GM18858 (cell line): ENCODE data around the gene FCGR2B.
"Not testable (repeated sequence)": the region's sequence is repeated elsewhere in the genome, so short reads cannot be mapped to it uniquely, and the experiment has no call there.

Experiments
- ATAC-seq: cut with Tn5 transposase; IDR thresholded peaks from one replicate; pipeline ENCODE4 v1.9.1; 2021; ENCODE audit not compliant: unreplicated experiment

The FCGR2B gene

GRCh38 chr1:161662684-161663339, at the start of gene FCGR2B:
FCGR2B (plus strand) TSS chr1:161663143; CDS start chr1:161663242, 99 bp downstream.
- ATAC-seq: not testable (repeated sequence)

GRCh38 chr1:161616417-161616816, 46.5 kb upstream of the FCGR2B start:
- not testable (repeated sequence) for ATAC-seq

GRCh38 chr1:161618517-161618916, 44.4 kb upstream of the FCGR2B start:
- not testable (repeated sequence) for ATAC-seq

- ATAC-seq: not testable (repeated sequence)
These were observed 42.5 kb upstream of the FCGR2B start for GRCh38 chr1:161620399-161620798.

GRCh38 chr1:161621181-161622000, 41.6 kb upstream of the FCGR2B start:
- ATAC-seq: peak; percentile 46

- ATAC-seq: not testable (repeated sequence)
These were observed 40.9 kb upstream of the FCGR2B start for GRCh38 chr1:161622054-161622453.

GRCh38 chr1:161623401-161624051, 39.4 kb upstream of the FCGR2B start:
- peak; percentile 42 for ATAC-seq

- ATAC-seq: not testable (repeated sequence)
These were observed 38.3 kb upstream of the FCGR2B start for GRCh38 chr1:161624605-161625004.

- not testable (repeated sequence) for ATAC-seq
These were observed 36.3 kb upstream of the FCGR2B start for GRCh38 chr1:161626445-161627146.

- not testable (repeated sequence) for ATAC-seq
These were observed 32.7 kb upstream of the FCGR2B start for GRCh38 chr1:161630128-161630742.

GRCh38 chr1:161631076-161631475, 31.9 kb upstream of the FCGR2B start, which contains the start of gene FCGR3B:
FCGR3B (minus strand) TSS chr1:161631176; CDS start chr1:161631094, 82 bp downstream.
- ATAC-seq: no peak

GRCh38 chr1:161634993-161635392, 27.9 kb upstream of the FCGR2B start:
- ATAC-seq: not testable (repeated sequence)

- ATAC-seq: not testable (repeated sequence)
These were observed 26.7 kb upstream of the FCGR2B start for GRCh38 chr1:161636189-161636782.

- not testable (repeated sequence) for ATAC-seq
These were observed 26.0 kb upstream of the FCGR2B start for GRCh38 chr1:161636976-161637375.

GRCh38 chr1:161638251-161638993, 24.5 kb upstream of the FCGR2B start:
- ATAC-seq: not testable (repeated sequence)

- not testable (repeated sequence) for ATAC-seq
These were observed 23.7 kb upstream of the FCGR2B start for GRCh38 chr1:161639203-161639602.

GRCh38 chr1:161642697-161643096, 20.2 kb upstream of the FCGR2B start:
- not testable (repeated sequence) for ATAC-seq

- not testable (repeated sequence) for ATAC-seq
These were observed 19.3 kb upstream of the FCGR2B start for GRCh38 chr1:161643481-161644208.
